HepG2 (cell line): ENCODE results near the gene ARHGEF26. TPM values are rescaled to one million over a fixed set of nuclear protein-coding genes. Genes with fewer than 3 reads are reported as not detected.
A peak's percentile ranks its signal among the peaks of the same experiment; 100 is the strongest.

Source experiments
- CCAR2 ChIP-seq: fragments of 200-400 bp; formaldehyde crosslinking; optimal IDR thresholded peaks from 2 replicates; pipeline ENCODE3; 2018; ENCODE audit warnings: low read depth, mild to moderate bottlenecking, low read length, moderate library complexity
- CREM ChIP-seq, 2 experiments: sonication (generic) in 1 of 2; formaldehyde crosslinking in 1 of 2; IDR thresholded peaks; 2 replicates each; pipeline versions ENCODE4 v1.4.0 to v1.6.1; 2016 to 2020; ENCODE audit warnings: antibody characterized with exemption in 1 of 2, mild to moderate bottlenecking in 1 of 2, missing genetic modification reagents in 1 of 2
- HES4 ChIP-seq: sonication (generic); formaldehyde crosslinking; IDR thresholded peaks from 2 replicates; pipeline ENCODE4 v1.9.0; 2021; ENCODE audit warnings: mild to moderate bottlenecking, missing genetic modification reagents, borderline replicate concordance
- HHEX ChIP-seq: IDR thresholded peaks from 2 replicates; pipeline ENCODE4 v1.6.1; 2016; ENCODE audit warnings: control low read depth
- TBX2 ChIP-seq: sonication (generic); formaldehyde crosslinking; IDR thresholded peaks from 2 replicates; pipeline ENCODE4 v1.5.0; 2020; ENCODE audit warnings: missing genetic modification reagents, mild to moderate bottlenecking, borderline replicate concordance
- WIZ ChIP-seq: sonication (generic); formaldehyde crosslinking; IDR thresholded peaks from 2 replicates; pipeline ENCODE4 v1.5.1; 2020; ENCODE audit warnings: mild to moderate bottlenecking, missing genetic modification reagents
- polyA plus RNA-seq, 8 experiments: library from polyadenylated mRNA; depleted of rRNA in 3 of 8; stranded (reverse) in 7 of 8; unstranded in 1 of 8; fragments of >200 nt; fragmentation: Illumina TruSeq in 4 of 8; extraction: Trizol in 4 of 8; gene quantifications; 2 replicates each; pipeline versions ENCODE4 v1.2.1 to v1.2.3, GENCODE V29; 2011 to 2016; ENCODE audit warnings: low read depth in 4 of 8, missing spikeins in 1 of 8, mixed read lengths in 1 of 8; ENCODE audit not compliant: insufficient read depth in 1 of 8
- total RNA-seq, 5 experiments: library from RNA; depleted of rRNA; stranded (reverse); fragments of >200 nt; fragmentation: Illumina TruSeq; extraction: Trizol; gene quantifications; 2 replicates each; pipeline ENCODE4 v1.2.3, GENCODE V29; 2016; ENCODE audit warnings: low read depth in 1 of 5
- TF ChIP-seq, protein P1 (sequence below): sonication (generic); formaldehyde crosslinking; IDR thresholded peaks from 2 replicates; pipeline ENCODE4 v1.4.0; 2020; ENCODE audit warnings: missing genetic modification reagents, borderline replicate concordance
- TF ChIP-seq, protein P2 (sequence below): sonication (generic); formaldehyde crosslinking; IDR thresholded peaks from 2 replicates; pipeline ENCODE4 v1.4.0; 2020; ENCODE audit warnings: mild to moderate bottlenecking, missing genetic modification reagents
- TF ChIP-seq, protein P3 (sequence below): sonication (generic); formaldehyde crosslinking; conservative IDR thresholded peaks from 2 replicates; pipeline ENCODE4 v1.8.1; 2023; ENCODE audit warnings: missing genetic modification reagents
- TF ChIP-seq, protein P4 (sequence below): sonication (generic); formaldehyde crosslinking; IDR thresholded peaks from 2 replicates; pipeline ENCODE4 v1.9.0; 2022; ENCODE audit warnings: missing genetic modification reagents, mild to moderate bottlenecking, borderline replicate concordance
- TF ChIP-seq, protein P5 (sequence below): sonication (generic); formaldehyde crosslinking; IDR thresholded peaks from 2 replicates; pipeline ENCODE4 v1.4.0; 2020; ENCODE audit warnings: missing genetic modification reagents

The ARHGEF26 gene
- total and polyA plus RNA-seq, 2 of the 13 experiments (the other 11 are each of a cell fraction or from before 2014, with no cell fraction given) = 0.74 to 6.1 TPM

DNA sequence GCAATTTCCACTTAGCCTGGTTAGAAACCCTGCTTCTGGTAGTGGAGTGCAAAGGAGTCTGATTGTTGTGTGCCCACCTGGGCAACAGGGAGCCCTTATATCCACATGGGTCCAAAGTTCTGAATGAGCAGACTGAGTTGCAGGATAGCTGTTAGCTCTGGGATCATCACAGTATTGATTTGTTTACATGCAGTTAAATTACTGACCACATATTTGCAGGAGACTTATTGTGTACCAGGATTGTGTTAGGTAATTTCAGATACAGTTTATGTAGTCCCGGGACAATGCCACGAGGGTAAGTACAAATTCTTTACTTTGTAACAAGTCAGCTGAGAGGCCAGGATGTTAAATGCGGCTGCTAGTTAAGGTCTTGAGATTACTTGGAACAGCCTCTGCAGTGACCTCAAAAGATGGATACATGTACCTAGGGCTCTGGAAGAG, 18.8 kb downstream of the ARHGEF26 start (continued):
- TF ChIP-seq, protein P1, sequence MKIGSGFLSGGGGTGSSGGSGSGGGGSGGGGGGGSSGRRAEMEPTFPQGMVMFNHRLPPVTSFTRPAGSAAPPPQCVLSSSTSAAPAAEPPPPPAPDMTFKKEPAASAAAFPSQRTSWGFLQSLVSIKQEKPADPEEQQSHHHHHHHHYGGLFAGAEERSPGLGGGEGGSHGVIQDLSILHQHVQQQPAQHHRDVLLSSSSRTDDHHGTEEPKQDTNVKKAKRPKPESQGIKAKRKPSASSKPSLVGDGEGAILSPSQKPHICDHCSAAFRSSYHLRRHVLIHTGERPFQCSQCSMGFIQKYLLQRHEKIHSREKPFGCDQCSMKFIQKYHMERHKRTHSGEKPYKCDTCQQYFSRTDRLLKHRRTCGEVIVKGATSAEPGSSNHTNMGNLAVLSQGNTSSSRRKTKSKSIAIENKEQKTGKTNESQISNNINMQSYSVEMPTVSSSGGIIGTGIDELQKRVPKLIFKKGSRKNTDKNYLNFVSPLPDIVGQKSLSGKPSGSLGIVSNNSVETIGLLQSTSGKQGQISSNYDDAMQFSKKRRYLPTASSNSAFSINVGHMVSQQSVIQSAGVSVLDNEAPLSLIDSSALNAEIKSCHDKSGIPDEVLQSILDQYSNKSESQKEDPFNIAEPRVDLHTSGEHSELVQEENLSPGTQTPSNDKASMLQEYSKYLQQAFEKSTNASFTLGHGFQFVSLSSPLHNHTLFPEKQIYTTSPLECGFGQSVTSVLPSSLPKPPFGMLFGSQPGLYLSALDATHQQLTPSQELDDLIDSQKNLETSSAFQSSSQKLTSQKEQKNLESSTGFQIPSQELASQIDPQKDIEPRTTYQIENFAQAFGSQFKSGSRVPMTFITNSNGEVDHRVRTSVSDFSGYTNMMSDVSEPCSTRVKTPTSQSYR (CRISPR knock-in tag) = peak; percentile 64; the same call in 1 of the 2 replicates
- TF ChIP-seq CREM (IDR thresholded peaks at IDR 0.05) (peak; percentile 75), CREM (CRISPR knock-in tag; IDR thresholded peaks at IDR 0.05) (no peak), TBX2 (CRISPR knock-in tag) (peak; percentile 81), CCAR2 (no peak), HHEX (peak; percentile 97), HES4 (CRISPR knock-in tag) (no peak), WIZ (no peak)
- TF ChIP-seq, protein P2, sequence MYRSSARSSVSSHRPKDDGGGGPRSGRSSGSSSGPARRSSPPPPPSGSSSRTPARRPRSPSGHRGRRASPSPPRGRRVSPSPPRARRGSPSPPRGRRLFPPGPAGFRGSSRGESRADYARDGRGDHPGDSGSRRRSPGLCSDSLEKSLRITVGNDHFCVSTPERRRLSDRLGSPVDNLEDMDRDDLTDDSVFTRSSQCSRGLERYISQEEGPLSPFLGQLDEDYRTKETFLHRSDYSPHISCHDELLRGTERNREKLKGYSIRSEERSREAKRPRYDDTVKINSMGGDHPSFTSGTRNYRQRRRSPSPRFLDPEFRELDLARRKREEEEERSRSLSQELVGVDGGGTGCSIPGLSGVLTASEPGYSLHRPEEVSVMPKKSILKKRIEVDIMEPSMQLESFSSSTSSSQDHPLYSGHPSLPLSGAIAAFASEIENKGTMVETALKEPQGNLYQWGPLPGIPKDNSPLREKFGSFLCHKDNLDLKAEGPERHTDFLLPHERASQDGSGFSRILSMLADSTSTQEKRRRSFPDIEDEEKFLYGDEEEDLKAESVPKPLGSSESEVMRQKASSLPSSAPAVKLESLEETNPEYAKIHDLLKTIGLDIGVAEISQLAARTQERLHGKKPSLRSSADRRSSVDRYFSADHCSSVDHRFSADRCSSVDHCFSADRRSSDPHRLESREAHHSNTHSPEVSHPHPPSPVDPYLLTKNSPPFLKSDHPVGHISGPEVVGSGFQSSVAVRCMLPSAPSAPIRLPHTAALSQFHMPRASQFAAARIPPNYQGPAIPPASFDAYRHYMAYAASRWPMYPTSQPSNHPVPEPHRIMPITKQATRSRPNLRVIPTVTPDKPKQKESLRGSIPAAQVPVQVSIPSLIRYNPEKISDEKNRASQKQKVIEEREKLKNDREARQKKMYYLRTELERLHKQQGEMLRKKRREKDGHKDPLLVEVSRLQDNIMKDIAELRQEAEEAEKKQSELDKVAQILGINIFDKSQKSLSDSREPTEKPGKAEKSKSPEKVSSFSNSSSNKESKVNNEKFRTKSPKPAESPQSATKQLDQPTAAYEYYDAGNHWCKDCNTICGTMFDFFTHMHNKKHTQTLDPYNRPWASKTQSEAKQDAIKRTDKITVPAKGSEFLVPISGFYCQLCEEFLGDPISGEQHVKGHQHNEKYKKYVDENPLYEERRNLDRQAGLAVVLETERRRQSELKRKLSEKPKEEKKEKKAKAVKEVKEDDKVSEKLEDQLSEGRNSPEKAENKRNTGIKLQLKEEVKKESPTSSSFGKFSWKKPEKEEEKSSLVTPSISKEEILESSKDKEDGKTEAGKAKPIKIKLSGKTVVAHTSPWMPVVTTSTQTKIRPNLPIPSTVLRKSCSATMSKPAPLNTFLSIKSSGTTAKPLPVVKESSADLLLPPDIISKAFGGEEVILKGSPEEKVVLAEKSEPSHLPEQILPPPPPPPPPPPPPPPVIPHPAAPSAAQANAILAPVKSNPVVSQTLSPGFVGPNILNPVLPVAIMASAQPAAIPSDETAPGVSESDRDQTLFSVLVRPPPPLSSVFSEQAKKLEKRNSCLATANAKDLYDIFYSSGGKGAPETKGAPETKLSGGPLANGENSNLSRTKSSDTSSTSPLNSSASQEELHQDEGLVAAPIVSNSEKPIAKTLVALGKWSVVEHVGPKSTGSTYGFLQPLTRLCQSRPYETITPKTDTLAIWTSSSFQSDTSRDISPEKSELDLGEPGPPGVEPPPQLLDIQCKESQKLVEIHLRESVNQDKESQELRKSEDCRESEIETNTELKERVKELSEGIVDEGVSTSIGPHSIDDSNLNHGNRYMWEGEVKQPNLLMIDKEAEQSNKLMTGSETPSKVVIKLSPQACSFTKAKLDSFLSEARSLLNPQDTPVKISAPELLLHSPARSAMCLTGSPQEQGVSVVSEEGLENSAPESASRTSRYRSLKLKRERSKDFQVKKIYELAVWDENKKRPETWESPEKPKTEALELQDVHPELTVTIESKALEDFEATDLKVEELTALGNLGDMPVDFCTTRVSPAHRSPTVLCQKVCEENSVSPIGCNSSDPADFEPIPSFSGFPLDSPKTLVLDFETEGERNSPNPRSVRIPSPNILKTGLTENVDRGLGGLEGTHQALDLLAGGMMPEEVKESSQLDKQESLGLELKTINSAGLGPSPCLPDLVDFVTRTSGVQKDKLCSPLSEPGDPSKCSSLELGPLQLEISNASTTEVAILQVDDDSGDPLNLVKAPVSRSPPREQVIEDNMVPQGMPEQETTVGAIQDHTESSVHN (CRISPR knock-in tag) = no peak
- TF ChIP-seq, protein P3, sequence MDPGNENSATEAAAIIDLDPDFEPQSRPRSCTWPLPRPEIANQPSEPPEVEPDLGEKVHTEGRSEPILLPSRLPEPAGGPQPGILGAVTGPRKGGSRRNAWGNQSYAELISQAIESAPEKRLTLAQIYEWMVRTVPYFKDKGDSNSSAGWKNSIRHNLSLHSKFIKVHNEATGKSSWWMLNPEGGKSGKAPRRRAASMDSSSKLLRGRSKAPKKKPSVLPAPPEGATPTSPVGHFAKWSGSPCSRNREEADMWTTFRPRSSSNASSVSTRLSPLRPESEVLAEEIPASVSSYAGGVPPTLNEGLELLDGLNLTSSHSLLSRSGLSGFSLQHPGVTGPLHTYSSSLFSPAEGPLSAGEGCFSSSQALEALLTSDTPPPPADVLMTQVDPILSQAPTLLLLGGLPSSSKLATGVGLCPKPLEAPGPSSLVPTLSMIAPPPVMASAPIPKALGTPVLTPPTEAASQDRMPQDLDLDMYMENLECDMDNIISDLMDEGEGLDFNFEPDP (CRISPR knock-in tag) = no peak
- TF ChIP-seq, protein P4, sequence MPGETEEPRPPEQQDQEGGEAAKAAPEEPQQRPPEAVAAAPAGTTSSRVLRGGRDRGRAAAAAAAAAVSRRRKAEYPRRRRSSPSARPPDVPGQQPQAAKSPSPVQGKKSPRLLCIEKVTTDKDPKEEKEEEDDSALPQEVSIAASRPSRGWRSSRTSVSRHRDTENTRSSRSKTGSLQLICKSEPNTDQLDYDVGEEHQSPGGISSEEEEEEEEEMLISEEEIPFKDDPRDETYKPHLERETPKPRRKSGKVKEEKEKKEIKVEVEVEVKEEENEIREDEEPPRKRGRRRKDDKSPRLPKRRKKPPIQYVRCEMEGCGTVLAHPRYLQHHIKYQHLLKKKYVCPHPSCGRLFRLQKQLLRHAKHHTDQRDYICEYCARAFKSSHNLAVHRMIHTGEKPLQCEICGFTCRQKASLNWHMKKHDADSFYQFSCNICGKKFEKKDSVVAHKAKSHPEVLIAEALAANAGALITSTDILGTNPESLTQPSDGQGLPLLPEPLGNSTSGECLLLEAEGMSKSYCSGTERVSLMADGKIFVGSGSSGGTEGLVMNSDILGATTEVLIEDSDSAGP (CRISPR knock-in tag) = no peak
- TF ChIP-seq, protein P5, sequence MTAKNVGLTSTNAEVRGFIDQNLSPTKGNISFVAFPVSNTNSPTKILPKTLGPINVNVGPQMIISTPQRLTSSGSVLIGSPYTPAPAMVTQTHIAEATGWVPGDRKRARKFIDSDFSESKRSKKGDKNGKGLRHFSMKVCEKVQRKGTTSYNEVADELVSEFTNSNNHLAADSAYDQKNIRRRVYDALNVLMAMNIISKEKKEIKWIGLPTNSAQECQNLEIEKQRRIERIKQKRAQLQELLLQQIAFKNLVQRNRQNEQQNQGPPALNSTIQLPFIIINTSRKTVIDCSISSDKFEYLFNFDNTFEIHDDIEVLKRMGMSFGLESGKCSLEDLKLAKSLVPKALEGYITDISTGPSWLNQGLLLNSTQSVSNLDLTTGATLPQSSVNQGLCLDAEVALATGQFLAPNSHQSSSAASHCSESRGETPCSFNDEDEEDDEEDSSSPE = no peak
